Lung (tissue), 16 donors: ENCODE results near the gene SNX33. TPM values are rescaled to one million over a fixed set of nuclear protein-coding genes. Genes with fewer than 3 reads are reported as not detected.
A peak's percentile ranks its signal among the peaks of the same experiment; 100 is the strongest.

Experiments
- ATAC-seq: fragments of 200-7000 bp; cut with Tn5 transposase; one replicate; pipeline ENCODE4 v1.9.1; 2020; ENCODE audit warnings: moderate number of reproducible peaks; ENCODE audit not compliant: insufficient read depth, low FRiP score
- DNase-seq, 3 donors: peaks; one replicate each; pipeline ENCODE4 v3.0.0-alpha.2; 2013 to 2017
- H3K27ac ChIP-seq, 2 donors: one replicate each; pipeline ENCODE4 v1.5.1; 2013; ENCODE audit warnings: mild to moderate bottlenecking in 2 of 2, moderate library complexity in 2 of 2, control low read depth in 1 of 2, inconsistent platforms in 1 of 2, low read depth in 1 of 2, low read length in 1 of 2
- H3K27me3 ChIP-seq, 3 donors: one replicate each; pipeline ENCODE4 v1.5.1; 2013; ENCODE audit warnings: low read length in 2 of 3; ENCODE audit not compliant: control insufficient read depth in 3 of 3, insufficient read depth in 3 of 3
- H3K36me3 ChIP-seq, 4 donors: one replicate each; pipeline ENCODE4 v1.5.1; 2013; ENCODE audit warnings: low read length in 4 of 4, mild to moderate bottlenecking in 1 of 4, moderate library complexity in 1 of 4; ENCODE audit not compliant: control insufficient read depth in 4 of 4, insufficient read depth in 4 of 4
- H3K4me1 ChIP-seq, 5 donors: one replicate each; pipeline ENCODE4 v1.5.1; 2013; ENCODE audit warnings: low read length in 5 of 5, mild to moderate bottlenecking in 2 of 5, moderate library complexity in 1 of 5; ENCODE audit not compliant: control insufficient read depth in 5 of 5, insufficient read depth in 5 of 5
- H3K4me3 ChIP-seq: one replicate; pipeline ENCODE4 v1.5.1; 2013; ENCODE audit warnings: mild to moderate bottlenecking, control low read depth, moderate library complexity
- H3K9ac ChIP-seq, 2 donors: one replicate each; pipeline ENCODE4 v1.5.1; 2013; ENCODE audit warnings: low read length in 2 of 2, control low read depth in 1 of 2; ENCODE audit not compliant: insufficient read depth in 1 of 2
- H3K9me3 ChIP-seq, 4 donors: one replicate each; pipeline ENCODE4 v1.5.1; 2013; ENCODE audit warnings: low read length in 3 of 4, mild to moderate bottlenecking in 1 of 4, moderate library complexity in 1 of 4; ENCODE audit not compliant: control insufficient read depth in 4 of 4, insufficient read depth in 3 of 4
- CTCF ChIP-seq: IDR thresholded peaks from 2 replicates; pipeline ENCODE4 v1.5.1; 2012; ENCODE audit warnings: mild to moderate bottlenecking; ENCODE audit errors: control extremely low read depth, extremely low read depth
- WGBS, 2 donors: extraction: QIAGEN DNeasy Blood & Tissue Kit; methylation state at CpG; one replicate each; pipeline ENCODE4 v1.1.7; 2013; 5-methylcytosine and 5-hydroxymethylcytosine counted together
- long read RNA-seq, 5 donors: transcript quantifications; one replicate each; lab custom pipeline, GENCODE V29; 2026
- polyA plus RNA-seq, 2 donors: library from polyadenylated mRNA; stranded (reverse); fragments of 200-250 nt; gene quantifications; one replicate each; pipeline ENCODE4 v1.2.1, GENCODE V29; 2013
- total RNA-seq, 2 donors: library from RNA; depleted of rRNA in 1 of 2; stranded (reverse); fragments of >200 nt in 1 of 2; gene quantifications; one replicate each; pipeline ENCODE4 v1.2.1, GENCODE V29; 2014 to 2021
- donor health status: control.
- donor health status: control.
- donor health status: Bipolar disorder and iron deficiency.
- donor health status: healthy.
- donor health status: DM: yes; HTN: yes; CAD: no.

The SNX33 gene
- total RNA-seq (10 to 100 TPM; 16.7 to 23.5 TPM), polyA plus RNA-seq (10 to 100 TPM; 13.6 to 19.3 TPM)
- long read RNA-seq, donor 1, full-length matches to known transcripts: 13 of 13 reads
- long read RNA-seq, donor 1, partial matches to known transcripts: 0 of 13 reads
- long read RNA-seq, donor 1, other reads (novel, unspliced or antisense): 0 of 13 reads
- long read RNA-seq, donor 2, full-length matches to known transcripts: 2 of 2 reads
- long read RNA-seq, donor 2, partial matches to known transcripts: 0 of 2 reads
- long read RNA-seq, donor 2, other reads (novel, unspliced or antisense): 0 of 2 reads
- long read RNA-seq, donor 3, full-length matches to known transcripts: 4 of 10 reads
- long read RNA-seq, donor 3, partial matches to known transcripts: 6 of 10 reads
- long read RNA-seq, donor 3, other reads (novel, unspliced or antisense): 0 of 10 reads
- long read RNA-seq, donor 4, full-length matches to known transcripts: 4 of 4 reads
- long read RNA-seq, donor 4, partial matches to known transcripts: 0 of 4 reads
- long read RNA-seq, donor 4, other reads (novel, unspliced or antisense): 0 of 4 reads
- long read RNA-seq, donor 5, full-length matches to known transcripts: 6 of 6 reads
- long read RNA-seq, donor 5, partial matches to known transcripts: 0 of 6 reads
- long read RNA-seq, donor 5, other reads (novel, unspliced or antisense): 0 of 6 reads

GRCh38 chr15:75647370-75648155 is at the start of gene SNX33:
TSS of gene SNX33 (plus strand) at chr15:75647912. CDS start at chr15:75649103, 1,191 bp downstream.
- 0% methylated on average over 61 to 76 of the region's 76 CpGs for WGBS, 2 donors
- peak; percentile 91 for ATAC-seq
- peak within 1 kb of the TSS; percentile 89 to 96 for H3K27ac ChIP-seq
- H3K4me1 ChIP-seq: peaks cover 4 to 47% (median 26%) of the 10 kb centered on the region in 5 donors
- no peaks in the 10 kb centered on the region for H3K27me3 ChIP-seq
- no peaks in the 10 kb centered on the region for H3K9me3 ChIP-seq
- TF ChIP-seq CTCF: no peak
- H3K9ac ChIP-seq: peak within 1 kb of the TSS; percentile 90 to 94
- peaks cover 0 to 7% (median 4%) of the 10 kb centered on the region in 4 donors for H3K36me3 ChIP-seq
- H3K4me3 ChIP-seq: peak within 1 kb of the TSS; percentile 79
- DNase-seq: peak; percentile 92 to 96 (median 94)

GRCh38 chr15:75598361-75598760 is 49.4 kb upstream of the SNX33 start:
- H3K36me3 ChIP-seq: peaks cover 25 to 39% (median 29%) of the 10 kb centered on the region in 4 donors
- H3K27ac ChIP-seq: no peak overlapping the region
- TF ChIP-seq CTCF: no peak
- H3K27me3 ChIP-seq: no peaks in the 10 kb centered on the region
- peaks cover 0 to 2% (median 0%) of the 10 kb centered on the region in 4 donors for H3K9me3 ChIP-seq
- ATAC-seq: no peak
- H3K9ac ChIP-seq: no peak overlapping the region
- peaks cover 0 to 6% (median 0%) of the 10 kb centered on the region in 5 donors for H3K4me1 ChIP-seq
- WGBS, 2 donors: 93% methylated on average over 4 of the region's 4 CpGs
- no peak for DNase-seq
- no peak overlapping the region for H3K4me3 ChIP-seq

GRCh38 chr15:75599401-75599800 is 48.3 kb upstream of the SNX33 start:
- peaks cover 0 to 6% (median 0%) of the 10 kb centered on the region in 5 donors for H3K4me1 ChIP-seq
- TF ChIP-seq CTCF: no peak
- H3K9ac ChIP-seq: no peak overlapping the region
- WGBS, 2 donors: 62 to 70% methylated on average over 2 of the region's 2 CpGs
- no peak for DNase-seq
- no peak overlapping the region for H3K4me3 ChIP-seq
- H3K27me3 ChIP-seq: no peaks in the 10 kb centered on the region
- ATAC-seq: no peak
- peak overlapping the region in 1 of 2 donors; percentile 17 for H3K27ac ChIP-seq
- peaks cover 25 to 41% (median 34%) of the 10 kb centered on the region in 4 donors for H3K36me3 ChIP-seq
- H3K9me3 ChIP-seq: peaks cover 0 to 2% (median 0%) of the 10 kb centered on the region in 4 donors
